SJCRH30 (cell line): ENCODE results near the gene DPY30. TPM values are rescaled to one million over a fixed set of nuclear protein-coding genes. Genes with fewer than 3 reads are reported as not detected.
A peak's percentile ranks its signal among the peaks of the same experiment; 100 is the strongest.
"Not testable (repeated sequence)": the region's sequence is repeated elsewhere in the genome, so short reads cannot be mapped to it uniquely, and the experiment has no call there.

Experiments used
- DNase-seq, 2 experiments: peaks; one replicate each; pipeline ENCODE4 v3.0.0-alpha.2; 2015 to 2020
- H3K27ac ChIP-seq: fragments of 250-450 bp; sonication (Bioruptor Pico); 2 replicates; pipeline ENCODE4 v1.5.1; 2020; ENCODE audit warnings: mild to moderate bottlenecking, moderate library complexity
- H3K27me3 ChIP-seq: fragments of 250-450 bp; sonication (Bioruptor Pico); 2 replicates; pipeline ENCODE4 v1.5.1; 2020; ENCODE audit warnings: mild to moderate bottlenecking, moderate library complexity
- H3K36me3 ChIP-seq: fragments of 250-450 bp; sonication (Bioruptor Pico); 2 replicates; pipeline ENCODE4 v1.5.1; 2020; ENCODE audit warnings: mild to moderate bottlenecking, moderate library complexity
- H3K4me1 ChIP-seq: fragments of 250-450 bp; sonication (Bioruptor Pico); 2 replicates; pipeline ENCODE4 v1.5.1; 2020; ENCODE audit warnings: mild to moderate bottlenecking, moderate library complexity
- H3K4me3 ChIP-seq: fragments of 250-450 bp; sonication (Bioruptor Pico); 2 replicates; pipeline ENCODE4 v1.5.1; 2020; ENCODE audit warnings: mild to moderate bottlenecking, moderate library complexity
- H3K9me3 ChIP-seq: fragments of 250-450 bp; sonication (Bioruptor Pico); replicated peaks from 2 replicates; pipeline ENCODE4 v1.5.1; 2020; ENCODE audit warnings: mild to moderate bottlenecking, moderate library complexity
- total RNA-seq: library from RNA; depleted of rRNA; stranded (reverse); fragments of >200 nt; shearing (Covaris generic); gene quantifications from 2 replicates; pipeline ENCODE4 v1.2.3, GENCODE V29; 2014; rRNA removed

DPY30 gene
- total RNA-seq = 131 and 148 TPM in 2 replicates

DNA sequence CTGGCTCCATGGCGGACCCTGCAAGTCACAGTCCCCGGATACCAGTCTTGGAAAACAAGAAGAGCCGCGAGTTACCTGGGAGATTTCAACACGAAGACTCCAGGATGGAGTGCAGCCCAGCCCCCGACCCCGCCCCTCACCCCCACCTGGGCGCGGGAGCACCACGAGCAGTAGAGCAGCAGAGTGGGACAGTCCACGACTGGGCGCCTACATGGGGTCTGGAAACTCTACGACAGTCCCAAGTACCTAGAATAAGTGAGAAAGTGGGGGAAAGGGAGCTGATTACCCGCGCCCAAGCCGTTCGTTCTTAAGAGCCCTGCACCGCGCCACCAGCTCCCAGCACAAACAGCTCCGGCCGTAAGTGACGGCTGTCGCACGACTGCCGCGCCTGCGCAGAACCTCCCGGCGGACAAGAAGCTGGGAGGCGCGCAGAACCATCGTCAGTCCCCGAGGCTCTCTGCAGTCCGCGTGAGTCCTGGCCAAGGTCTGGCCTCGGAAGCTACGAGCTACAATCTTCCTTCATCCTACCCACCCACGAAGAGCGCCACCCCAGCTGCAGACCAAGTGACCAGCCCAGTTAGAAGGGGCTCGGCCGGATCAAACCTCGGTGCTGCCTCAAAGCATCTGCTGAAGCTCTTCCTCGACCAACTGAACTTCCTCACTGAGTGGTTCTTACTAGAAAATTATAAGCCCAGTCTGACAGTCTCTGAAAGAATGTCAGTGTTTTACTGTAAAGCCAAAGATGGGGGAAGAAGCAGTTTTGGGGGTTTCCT, at the start of gene DPY30:
DPY30 (minus strand) TSS at position 359 of the 773 bp plus-strand sequence; CDS start at position 10, 349 bp downstream.
- DNase-seq = peak; percentile 96 to 98
- peaks cover 2% of the 10 kb centered on the region; the same call in 1 of the 2 replicates for H3K4me1 ChIP-seq
- peak within 1 kb of the TSS; percentile 48 for H3K27ac ChIP-seq
- 0 out of 2 replicates have a peak, but pooled peaks cover under 1% of the 10 kb centered on the region for H3K36me3 ChIP-seq
- no peaks in the 10 kb centered on the region for H3K9me3 ChIP-seq
- H3K4me3 ChIP-seq = peak within 1 kb of the TSS; percentile 67
- no peaks in the 10 kb centered on the region for H3K27me3 ChIP-seq

- H3K27me3 ChIP-seq = no peaks in the 10 kb centered on the region
- no peak overlapping the region for H3K4me3 ChIP-seq
- H3K4me1 ChIP-seq = no peaks in the 10 kb centered on the region
- H3K36me3 ChIP-seq = peaks cover 9% of the 10 kb centered on the region; the same call in 1 of the 2 replicates
- H3K9me3 ChIP-seq = no peaks in the 10 kb centered on the region
- no peak overlapping the region for H3K27ac ChIP-seq
- DNase-seq = no peak
Observed at GRCh38 chr2:32074134-32074506, 34.5 kb upstream of the DPY30 start.

GRCh38 chr2:32067549-32067948, 27.9 kb upstream of the DPY30 start:
- no peak for DNase-seq
- no peaks in the 10 kb centered on the region for H3K4me1 ChIP-seq
- no peak overlapping the region for H3K27ac ChIP-seq
- no peaks in the 10 kb centered on the region for H3K9me3 ChIP-seq
- H3K4me3 ChIP-seq = no peak overlapping the region
- no peaks in the 10 kb centered on the region for H3K27me3 ChIP-seq
- H3K36me3 ChIP-seq = peaks cover 9% of the 10 kb centered on the region; the same call in 1 of the 2 replicates

GRCh38 chr2:32064713-32065112, 25.1 kb upstream of the DPY30 start:
- H3K36me3 ChIP-seq = peaks cover 1% of the 10 kb centered on the region; the same call in 1 of the 2 replicates
- H3K4me1 ChIP-seq = no peaks in the 10 kb centered on the region
- no peak for DNase-seq
- H3K27me3 ChIP-seq = no peaks in the 10 kb centered on the region
- no peaks in the 10 kb centered on the region for H3K9me3 ChIP-seq
- H3K4me3 ChIP-seq = peak overlapping the region; percentile 78
- no peak overlapping the region for H3K27ac ChIP-seq

DNA sequence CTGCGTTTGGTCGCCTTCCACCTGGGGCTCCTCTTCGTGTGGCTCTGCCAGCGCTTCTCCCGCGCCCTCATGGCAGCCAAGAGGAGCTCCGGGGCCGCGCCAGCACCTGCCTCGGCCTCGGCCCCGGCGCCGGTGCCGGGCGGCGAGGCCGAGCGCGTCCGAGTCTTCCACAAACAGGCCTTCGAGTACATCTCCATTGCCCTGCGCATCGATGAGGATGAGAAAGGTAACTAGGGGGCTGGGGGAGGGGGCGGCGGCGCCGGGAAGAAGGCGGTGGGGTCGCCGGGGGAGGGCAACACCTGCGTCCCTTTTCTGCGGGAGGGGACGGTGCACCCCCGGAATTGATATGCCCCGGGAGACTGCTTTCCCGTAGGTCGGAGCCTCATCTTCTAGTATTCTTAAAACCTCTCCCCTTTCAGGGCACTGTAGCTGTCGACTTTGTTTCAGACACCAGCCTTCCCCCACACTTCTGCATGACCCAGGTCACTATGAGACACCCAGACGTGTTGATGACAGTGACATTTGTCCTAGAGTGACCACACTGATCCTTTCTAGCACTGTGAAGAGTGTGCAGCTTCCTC, 24.5 kb upstream of the DPY30 start:
- DNase-seq = peak in 1 of 2 experiments; percentile 33
- Histone ChIP-seq H3K36me3 (no peaks in the 10 kb centered on the region), H3K4me3 (peak overlapping the region; percentile 78), H3K4me1 (no peaks in the 10 kb centered on the region), H3K27ac (peak overlapping the region; percentile 61; the same call in 1 of the 2 replicates), H3K27me3 (no peaks in the 10 kb centered on the region), H3K9me3 (no peaks in the 10 kb centered on the region)

- H3K9me3 ChIP-seq = no peaks in the 10 kb centered on the region
- peak within 1 kb of the TSS; percentile 61 for H3K27ac ChIP-seq
- peak within 1 kb of the TSS; percentile 78 for H3K4me3 ChIP-seq
- no peaks in the 10 kb centered on the region for H3K36me3 ChIP-seq
- peak; percentile 99 for DNase-seq
- H3K27me3 ChIP-seq = no peaks in the 10 kb centered on the region
- no peaks in the 10 kb centered on the region for H3K4me1 ChIP-seq
Observed at GRCh38 chr2:32063310-32064020, 23.9 kb upstream of the DPY30 start, which contains the start of gene SPAST. Gene SPAST (plus strand): TSS chr2:32063556. CDS start chr2:32063832, 276 bp downstream.

DNA sequence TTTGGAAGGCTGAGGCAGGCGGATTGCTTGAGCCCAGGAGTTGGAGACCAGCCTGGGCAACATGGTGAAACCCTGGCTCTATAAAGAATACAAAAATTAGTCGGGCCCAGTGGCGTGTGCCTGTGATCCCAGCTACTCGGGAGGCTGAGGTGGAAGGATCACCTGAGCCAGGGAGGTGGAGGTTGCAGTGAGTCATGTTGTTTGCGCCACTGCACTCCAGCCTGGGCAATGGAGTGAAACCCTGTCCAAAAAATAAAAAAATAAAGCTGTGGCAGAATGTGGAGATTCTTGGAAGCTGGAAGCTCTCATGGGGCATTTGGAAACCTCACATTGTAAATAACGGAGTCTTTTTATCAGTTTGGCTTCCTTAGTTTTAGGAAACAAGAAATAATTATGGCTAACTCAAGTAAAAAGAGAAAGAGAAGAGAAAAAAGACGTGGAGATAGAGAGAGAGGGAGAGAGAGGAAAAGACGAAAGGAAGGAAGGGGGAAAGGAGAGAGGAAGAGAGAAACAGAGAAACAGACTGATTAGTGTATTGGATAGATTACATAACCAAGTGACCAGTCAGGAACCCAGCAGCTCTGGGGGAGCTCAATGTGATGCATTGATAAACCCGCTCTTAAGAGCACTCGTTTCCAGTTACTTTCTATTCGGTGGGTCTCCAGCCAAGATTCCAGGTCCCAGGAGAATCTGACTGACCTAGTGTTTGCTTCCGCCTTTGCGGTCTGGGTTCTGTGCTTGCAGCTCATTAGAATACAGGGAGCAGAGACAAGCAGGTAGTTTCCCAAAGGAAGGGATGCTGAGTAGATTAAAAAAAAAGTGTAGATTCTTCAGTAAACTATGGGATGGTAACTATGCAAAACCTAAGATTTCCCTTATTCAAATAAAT, 22.6 kb upstream of the DPY30 start:
- peak; percentile 67 to 82 for DNase-seq

DNA sequence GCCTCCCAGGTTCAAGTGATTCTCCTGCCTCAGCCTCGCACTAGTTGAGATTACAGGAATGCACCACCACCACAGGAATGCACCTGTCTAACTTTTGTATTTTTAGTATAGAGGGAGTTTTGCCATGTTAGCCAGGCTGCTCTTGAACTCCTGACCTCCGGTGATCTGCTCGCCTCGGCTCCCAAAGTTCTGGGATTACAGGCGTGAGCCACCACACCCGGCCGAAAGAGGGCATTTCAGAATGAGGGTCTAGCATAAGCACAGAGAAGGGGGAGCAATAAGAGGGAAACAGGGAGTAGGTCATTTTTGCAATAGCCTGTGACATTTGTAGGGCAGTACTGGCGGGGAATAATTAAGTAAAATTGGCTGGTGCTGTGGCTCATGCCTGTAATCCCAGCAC, 21.8 kb upstream of the DPY30 start:
- no peak for DNase-seq
- Histone ChIP-seq H3K27ac (no peak overlapping the region), H3K4me1 (no peaks in the 10 kb centered on the region), H3K9me3 (no peaks in the 10 kb centered on the region), H3K27me3 (no peaks in the 10 kb centered on the region), H3K36me3 (no peaks in the 10 kb centered on the region), H3K4me3 (no peak overlapping the region)

More for the DNA sequence above, 22.6 kb upstream of the DPY30 start:
- no peaks in the 10 kb centered on the region for H3K36me3 ChIP-seq
- no peaks in the 10 kb centered on the region for H3K4me1 ChIP-seq
- H3K9me3 ChIP-seq = no peaks in the 10 kb centered on the region
- peak overlapping the region; percentile 78 for H3K4me3 ChIP-seq
- H3K27me3 ChIP-seq = no peaks in the 10 kb centered on the region
- no peak overlapping the region for H3K27ac ChIP-seq

DNA sequence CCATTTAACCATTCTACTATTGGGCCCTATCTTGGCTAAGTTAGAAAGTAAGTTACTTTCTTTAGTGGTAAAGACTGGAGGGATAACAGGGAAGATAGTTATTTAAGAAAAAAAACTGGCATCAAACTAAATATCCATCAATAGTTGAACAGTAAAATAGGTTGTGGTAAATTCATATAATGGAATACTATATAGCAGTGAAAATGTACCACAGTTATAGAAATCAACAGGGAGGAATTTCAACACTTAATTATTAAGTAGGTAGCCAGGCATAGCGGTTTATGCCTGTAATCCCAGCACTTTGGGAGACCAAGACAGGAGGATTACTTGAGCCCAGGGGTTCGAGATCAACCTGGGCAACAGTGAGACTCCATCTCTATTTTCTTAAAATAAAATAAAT, 20.7 kb upstream of the DPY30 start:
- H3K9me3 ChIP-seq = no peaks in the 10 kb centered on the region
- H3K27ac ChIP-seq = no peak overlapping the region
- DNase-seq = no peak
- H3K36me3 ChIP-seq = no peaks in the 10 kb centered on the region
- H3K4me1 ChIP-seq = no peaks in the 10 kb centered on the region
- H3K4me3 ChIP-seq = no peak overlapping the region
- H3K27me3 ChIP-seq = no peaks in the 10 kb centered on the region

DNA sequence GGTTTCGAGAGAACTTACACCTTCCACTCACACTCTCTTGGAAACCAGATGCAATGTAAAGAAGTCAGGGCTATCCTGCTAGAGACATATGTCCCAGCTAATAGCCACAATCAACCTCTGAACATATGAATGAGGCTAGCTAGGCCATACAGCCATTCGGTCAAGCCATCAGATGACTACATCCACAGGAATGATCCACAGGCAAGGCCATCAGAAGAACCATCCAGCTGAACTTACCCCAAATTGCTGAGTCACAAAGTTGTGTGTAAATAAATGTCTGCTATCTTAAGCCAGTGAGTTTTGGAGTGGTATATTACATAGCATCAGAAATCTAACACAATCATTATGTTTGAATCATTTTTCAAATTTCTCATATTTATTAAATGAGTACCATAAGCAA, 18.5 kb upstream of the DPY30 start:
- H3K9me3 ChIP-seq = no peaks in the 10 kb centered on the region
- no peaks in the 10 kb centered on the region for H3K4me1 ChIP-seq
- no peak overlapping the region for H3K4me3 ChIP-seq
- no peak overlapping the region for H3K27ac ChIP-seq
- no peaks in the 10 kb centered on the region for H3K36me3 ChIP-seq
- no peak for DNase-seq
- H3K27me3 ChIP-seq = no peaks in the 10 kb centered on the region

DNA sequence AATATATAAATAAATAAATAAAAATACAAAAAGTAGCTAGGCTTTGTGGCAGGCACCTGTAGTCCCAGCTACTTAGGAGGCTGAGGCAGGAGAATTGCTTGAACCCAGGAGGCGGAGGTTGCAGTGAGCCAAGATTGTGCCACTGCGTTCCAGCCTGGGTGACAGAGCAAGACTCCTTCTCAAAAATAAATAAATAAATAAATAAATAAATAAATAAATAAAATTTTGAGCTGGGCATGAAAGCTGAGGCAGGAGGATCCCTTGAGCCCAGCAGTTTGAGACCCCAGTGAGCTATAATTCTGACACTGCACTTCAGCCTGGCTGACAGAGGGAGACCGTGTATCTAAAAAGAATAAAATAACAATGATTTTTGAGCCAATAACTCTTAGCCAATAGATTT, 15.0 kb upstream of the DPY30 start:
- not testable (repeated sequence) for H3K36me3 ChIP-seq, H3K27me3 ChIP-seq, H3K27ac ChIP-seq, H3K9me3 ChIP-seq, H3K4me1 ChIP-seq, H3K4me3 ChIP-seq, DNase-seq

- H3K27ac ChIP-seq = no peak overlapping the region
- H3K9me3 ChIP-seq = no peaks in the 10 kb centered on the region
- no peaks in the 10 kb centered on the region for H3K4me1 ChIP-seq
- H3K27me3 ChIP-seq = no peaks in the 10 kb centered on the region
- no peak overlapping the region for H3K4me3 ChIP-seq
- no peaks in the 10 kb centered on the region for H3K36me3 ChIP-seq
- no peak for DNase-seq
Observed at GRCh38 chr2:32051836-32052439, 12.3 kb upstream of the DPY30 start.

DNA sequence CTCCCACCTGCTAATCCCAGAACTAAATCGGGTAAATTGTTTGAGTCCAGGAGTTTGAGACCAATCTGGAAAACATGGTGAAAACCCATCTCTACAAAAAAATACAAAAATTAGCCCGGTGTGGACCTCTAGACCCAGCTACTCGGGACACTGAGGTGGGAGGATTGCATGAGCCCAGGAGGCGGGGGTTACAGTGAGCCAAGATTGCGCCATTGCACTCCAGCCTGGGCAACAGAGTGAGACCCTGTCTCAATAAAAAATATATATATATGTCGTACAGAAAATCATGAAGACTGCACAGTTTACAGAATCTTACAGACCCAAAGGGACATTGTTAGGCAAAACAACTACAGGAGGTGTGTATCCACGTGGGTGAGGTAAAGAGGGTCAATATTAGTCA, 4.0 kb upstream of the DPY30 start:
- no peak overlapping the region for H3K4me3 ChIP-seq
- DNase-seq = no peak
- H3K27me3 ChIP-seq = no peaks in the 10 kb centered on the region
- no peaks in the 10 kb centered on the region for H3K9me3 ChIP-seq
- peaks cover 2% of the 10 kb centered on the region; the same call in 1 of the 2 replicates for H3K4me1 ChIP-seq
- H3K36me3 ChIP-seq = no peaks in the 10 kb centered on the region
- H3K27ac ChIP-seq = no peak overlapping the region
